HL-60 (cell line): ENCODE results near the gene SCAF4.

Source experiments
- GABPA ChIP-seq: IDR thresholded peaks from 2 replicates; pipeline ENCODE4 v1.6.1; 2012; ENCODE audit warnings: low read depth
- REST ChIP-seq: IDR thresholded peaks from 2 replicates; pipeline ENCODE4 v1.6.1; 2012; ENCODE audit warnings: low read depth; ENCODE audit not compliant: insufficient replicate concordance
- TF ChIP-seq, protein P1 (sequence below): IDR thresholded peaks from one replicate; pipeline ENCODE4 v1.5.1; 2011; ENCODE audit warnings: low read length, control low read depth, inconsistent platforms; ENCODE audit not compliant: insufficient read depth

- TF ChIP-seq, protein P1, sequence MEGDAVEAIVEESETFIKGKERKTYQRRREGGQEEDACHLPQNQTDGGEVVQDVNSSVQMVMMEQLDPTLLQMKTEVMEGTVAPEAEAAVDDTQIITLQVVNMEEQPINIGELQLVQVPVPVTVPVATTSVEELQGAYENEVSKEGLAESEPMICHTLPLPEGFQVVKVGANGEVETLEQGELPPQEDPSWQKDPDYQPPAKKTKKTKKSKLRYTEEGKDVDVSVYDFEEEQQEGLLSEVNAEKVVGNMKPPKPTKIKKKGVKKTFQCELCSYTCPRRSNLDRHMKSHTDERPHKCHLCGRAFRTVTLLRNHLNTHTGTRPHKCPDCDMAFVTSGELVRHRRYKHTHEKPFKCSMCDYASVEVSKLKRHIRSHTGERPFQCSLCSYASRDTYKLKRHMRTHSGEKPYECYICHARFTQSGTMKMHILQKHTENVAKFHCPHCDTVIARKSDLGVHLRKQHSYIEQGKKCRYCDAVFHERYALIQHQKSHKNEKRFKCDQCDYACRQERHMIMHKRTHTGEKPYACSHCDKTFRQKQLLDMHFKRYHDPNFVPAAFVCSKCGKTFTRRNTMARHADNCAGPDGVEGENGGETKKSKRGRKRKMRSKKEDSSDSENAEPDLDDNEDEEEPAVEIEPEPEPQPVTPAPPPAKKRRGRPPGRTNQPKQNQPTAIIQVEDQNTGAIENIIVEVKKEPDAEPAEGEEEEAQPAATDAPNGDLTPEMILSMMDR: no peak
- TF ChIP-seq GABPA: no peak
- TF ChIP-seq REST: no peak
These were observed 25.4 kb downstream of the SCAF4 start for GRCh38 chr21:31706562-31706961.
